ENCODE data around the gene LMX1B.

LMX1B gene

DNA sequence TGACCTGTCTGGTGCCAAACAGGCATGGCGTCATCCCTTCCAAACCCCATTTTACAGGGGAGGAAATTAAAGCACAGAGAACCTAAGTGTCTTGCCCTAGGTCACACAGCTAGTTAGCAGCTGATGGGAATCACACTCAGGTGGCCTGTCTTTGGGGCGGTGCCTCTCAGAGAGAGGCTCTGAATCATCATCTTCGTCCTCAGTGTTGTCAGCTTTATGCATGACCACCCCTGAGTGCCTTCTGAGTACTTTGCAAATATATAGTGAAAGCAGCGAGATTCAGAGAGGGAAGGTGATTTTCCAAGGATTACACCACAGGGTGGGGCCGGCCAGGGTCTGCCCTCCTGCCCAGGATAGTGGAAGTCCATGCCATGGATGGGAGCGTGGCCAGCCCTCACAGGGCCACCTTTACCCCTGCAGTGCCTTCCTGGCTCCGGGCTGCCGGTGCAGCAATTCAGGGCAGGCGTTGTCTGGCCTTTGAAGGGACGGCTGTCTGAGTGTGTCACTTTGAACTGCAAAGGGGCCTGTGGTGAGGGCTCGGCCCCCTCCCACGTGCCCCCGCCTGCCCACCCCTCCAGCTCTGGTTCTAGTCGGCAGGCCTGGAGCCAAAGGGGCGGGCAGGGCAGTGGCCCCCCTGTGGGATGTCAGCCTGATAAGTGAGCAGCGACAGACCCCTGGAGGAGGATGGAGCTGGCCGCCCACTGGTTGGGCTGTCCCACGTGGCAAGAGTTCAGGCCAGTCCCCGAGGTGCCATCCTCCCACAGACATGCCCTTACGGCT lies 16.9 kb downstream of the LMX1B start:
- in situ Hi-C loops (cut with HindIII; ENCODE audit: low sequenced_read_pairs) = no loop called here

DNA sequence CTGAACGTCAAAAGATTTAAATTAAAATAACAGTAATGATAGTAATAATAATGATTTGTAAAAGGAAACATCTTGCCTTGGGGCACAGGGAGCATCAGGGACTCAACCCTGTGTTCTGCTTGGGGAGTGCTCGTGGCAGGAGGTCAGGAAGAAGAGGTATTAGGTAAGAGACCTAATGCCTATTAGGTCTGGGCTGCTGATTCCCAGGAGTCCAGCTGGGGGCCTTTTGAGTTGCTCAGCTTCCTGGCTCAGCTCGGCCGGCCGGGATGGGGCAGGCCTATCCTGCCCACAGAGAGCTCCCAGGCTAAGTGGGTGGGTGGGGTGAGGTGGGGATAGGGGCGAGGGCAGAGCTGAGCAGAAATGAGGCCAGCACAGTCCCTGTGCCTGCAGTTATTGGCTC lies 17.5 kb downstream of the LMX1B start:
- in situ Hi-C loops (cut with HindIII; ENCODE audit: low sequenced_read_pairs) = no loop called here

DNA sequence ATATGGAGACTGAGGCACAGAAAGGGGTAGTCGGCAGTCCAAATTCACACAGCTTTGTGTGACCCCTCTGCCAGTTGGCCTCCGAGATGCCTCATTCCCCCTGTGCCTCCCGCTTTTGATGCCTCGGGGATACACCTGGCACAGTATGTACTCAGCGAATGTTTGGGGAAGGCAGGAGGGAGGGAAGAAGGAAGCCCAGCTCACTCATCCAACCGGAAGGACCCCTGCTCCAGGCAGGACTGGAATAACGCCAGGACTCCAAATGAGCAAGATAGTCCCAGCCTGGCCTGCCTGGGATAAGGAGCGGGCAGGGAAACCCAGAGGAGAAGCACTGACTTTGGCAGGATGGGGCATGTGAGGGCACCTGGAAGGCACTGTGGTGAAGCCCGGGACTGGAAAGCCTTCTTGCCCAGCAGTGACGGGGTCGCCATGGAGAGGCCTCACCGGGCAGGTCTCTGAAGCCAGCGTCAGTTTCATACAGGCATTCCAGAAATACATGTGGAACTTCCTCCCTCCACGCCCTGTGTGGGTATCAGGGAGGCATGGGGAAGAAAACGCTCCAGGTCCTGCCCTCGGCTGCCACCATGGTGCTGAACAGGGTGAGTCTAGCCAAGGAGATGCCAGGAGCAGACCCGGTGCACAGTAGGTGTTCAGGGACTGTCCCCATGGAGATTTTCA lies 20.3 kb downstream of the LMX1B start:
- in situ Hi-C loops (cut with HindIII; ENCODE audit: low sequenced_read_pairs) = no loop called here

DNA sequence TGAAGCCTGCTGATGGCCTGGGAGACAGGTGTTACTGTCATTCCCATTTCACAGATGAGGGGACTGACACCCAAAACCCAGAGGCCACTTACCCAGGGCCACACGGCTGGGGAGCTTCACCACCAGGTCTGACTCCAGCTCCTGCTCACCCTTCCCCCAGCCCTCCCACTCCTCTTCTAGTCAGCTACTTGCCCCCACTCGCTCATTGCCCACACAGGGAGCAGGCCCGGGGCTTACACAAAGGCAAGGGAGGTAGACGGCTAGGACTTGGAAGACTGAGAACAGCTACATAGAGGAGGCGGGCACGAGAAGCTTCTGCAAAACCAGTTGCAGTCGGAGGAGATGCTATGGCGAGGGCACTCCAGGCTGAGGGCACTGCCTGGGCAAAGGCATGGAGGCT lies 21.3 kb downstream of the LMX1B start:
- in situ Hi-C loops (cut with HindIII; ENCODE audit: low sequenced_read_pairs) = no loop called here

DNA sequence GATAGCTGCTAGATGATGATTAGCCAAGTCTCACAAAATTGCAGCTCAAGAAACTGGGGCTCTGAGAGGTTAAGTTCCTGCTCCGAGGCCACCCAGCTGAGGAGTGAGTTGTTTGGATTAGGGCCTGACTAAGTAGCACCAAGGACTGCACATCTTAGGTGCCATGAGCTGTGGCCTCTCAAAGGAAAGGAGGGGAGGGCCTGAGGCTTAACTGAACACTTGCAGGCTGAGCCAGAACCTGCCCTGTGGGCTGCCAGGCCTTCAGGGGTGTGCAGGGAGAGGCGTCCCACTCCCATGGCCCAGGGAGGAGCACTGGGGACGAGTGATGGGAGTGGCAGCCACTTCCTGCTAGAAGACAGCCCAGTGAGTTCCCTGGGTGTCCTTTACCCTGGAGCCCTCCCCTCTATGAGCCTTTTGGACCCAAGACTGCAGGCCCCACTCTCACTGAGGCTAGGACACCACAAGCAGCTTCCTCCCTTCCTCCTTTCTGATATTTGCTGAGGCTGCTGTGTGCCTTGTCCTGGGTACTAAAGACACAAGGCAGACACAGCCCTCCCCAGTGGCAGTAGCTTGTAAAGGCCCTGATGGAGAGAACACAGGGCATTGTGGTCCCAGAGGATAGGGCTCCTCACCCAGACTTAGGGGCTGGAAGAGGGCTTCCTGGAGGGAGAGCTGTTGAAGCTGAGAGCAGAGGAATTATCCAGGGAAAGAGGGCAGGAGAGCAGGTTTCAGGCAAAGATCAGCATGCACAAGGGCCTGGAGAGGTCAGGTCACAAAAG lies 22.1 kb downstream of the LMX1B start:
- in situ Hi-C loops (cut with HindIII; ENCODE audit: low sequenced_read_pairs) = no loop called here

DNA sequence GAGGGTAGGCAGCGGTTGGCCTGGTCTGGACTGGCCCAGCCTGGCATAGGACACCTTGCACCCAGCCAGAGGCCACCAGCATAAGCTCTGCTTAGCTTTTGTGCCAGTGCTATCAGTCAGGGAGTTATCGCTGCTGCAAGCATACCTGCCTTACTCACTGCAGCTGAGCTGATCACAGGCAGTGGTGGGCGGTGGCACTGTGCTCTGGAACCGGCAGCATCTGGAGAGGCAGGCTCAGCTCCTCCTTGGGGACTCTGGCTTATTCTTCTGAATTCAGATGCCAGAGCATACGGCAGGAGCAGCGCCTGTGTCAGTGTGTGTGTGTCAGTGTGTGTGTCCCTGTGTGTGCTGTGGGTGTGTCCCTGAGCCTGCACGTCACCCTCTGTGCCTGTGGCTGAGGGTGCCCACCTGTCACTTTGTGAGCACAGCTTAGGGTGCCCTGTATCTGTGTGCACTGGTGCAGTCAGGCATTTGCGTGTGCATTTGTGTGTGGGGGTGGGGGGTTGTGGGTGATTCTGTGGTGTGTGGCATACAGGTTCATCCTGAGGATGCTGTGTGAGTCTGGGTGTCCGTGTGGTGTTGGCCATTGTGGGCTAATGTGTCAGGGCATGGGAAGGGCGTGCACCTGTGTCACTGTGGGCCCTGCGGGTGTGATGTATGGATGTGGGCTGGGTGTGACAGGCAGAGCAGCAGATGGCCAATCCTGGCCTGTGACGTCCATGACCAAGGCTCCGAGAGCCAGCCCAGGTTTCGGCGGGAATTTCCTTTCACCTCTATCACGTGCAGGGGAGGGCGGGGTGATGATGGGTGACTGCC lies 23.5 kb downstream of the LMX1B start:
- in situ Hi-C loops (cut with HindIII; ENCODE audit: low sequenced_read_pairs) = no loop called here

DNA sequence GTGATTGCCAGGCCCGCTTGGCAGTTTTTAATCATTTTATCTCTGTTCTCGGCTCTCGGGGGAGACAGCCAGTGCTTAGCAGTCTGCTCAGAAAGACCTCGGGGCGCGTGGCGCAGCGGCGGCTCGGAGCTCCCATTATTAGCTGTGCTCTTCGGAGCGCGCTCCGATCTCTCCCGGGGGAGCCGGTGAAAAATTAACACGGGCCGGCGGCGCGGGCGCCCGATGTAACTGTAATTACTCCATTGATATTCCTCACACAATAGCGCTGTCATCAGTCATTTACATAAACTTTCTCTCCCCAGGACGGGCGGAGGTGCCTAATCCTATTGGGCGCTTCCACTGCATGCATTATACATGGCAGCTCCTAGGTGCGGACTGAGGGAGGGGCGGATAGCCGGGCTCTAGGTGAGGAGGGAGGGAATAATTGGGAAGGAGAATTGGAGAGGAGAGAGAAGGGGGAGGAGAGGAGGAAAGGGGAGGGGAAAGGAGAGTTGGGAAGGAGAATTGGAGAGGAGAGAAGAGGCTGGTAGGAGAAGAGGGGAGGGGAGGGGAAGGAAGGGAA lies 24.9 kb downstream of the LMX1B start:
- in situ Hi-C loops (cut with HindIII; ENCODE audit: low sequenced_read_pairs) = no loop called here

DNA sequence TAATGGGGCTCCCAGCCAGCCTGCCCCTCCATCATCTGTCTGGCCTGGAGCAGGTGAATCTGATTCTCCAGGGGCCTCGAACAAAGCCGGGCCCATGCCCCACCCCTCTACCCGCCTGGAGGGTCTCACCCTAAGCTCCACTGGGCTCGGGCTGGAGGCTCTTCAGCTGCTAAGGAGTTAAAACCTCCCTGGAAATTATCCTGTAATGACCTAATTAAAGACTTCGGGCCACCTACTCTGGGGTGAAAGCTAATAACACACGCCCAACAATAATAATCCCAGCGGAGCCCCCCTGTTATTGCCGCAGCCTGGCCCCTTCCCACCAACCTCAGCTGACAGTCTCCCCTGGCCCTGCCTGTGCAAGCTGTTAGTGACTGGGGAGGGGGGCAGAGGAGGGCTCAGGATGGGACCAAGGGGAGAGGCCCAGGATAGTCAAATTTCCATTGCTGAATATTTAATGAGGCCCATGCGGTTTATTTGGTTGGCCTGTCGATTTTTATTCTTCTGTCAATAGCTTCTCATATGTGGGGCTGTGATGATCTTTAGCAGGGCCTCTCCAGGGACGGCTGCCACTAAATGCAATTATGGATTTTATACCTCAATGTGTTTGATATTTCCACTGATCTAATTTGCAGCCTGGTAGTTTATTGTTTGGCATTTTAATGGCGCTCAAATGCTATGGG lies 25.7 kb downstream of the LMX1B start:
- in situ Hi-C loops (cut with HindIII; ENCODE audit: low sequenced_read_pairs) = no loop called here

DNA sequence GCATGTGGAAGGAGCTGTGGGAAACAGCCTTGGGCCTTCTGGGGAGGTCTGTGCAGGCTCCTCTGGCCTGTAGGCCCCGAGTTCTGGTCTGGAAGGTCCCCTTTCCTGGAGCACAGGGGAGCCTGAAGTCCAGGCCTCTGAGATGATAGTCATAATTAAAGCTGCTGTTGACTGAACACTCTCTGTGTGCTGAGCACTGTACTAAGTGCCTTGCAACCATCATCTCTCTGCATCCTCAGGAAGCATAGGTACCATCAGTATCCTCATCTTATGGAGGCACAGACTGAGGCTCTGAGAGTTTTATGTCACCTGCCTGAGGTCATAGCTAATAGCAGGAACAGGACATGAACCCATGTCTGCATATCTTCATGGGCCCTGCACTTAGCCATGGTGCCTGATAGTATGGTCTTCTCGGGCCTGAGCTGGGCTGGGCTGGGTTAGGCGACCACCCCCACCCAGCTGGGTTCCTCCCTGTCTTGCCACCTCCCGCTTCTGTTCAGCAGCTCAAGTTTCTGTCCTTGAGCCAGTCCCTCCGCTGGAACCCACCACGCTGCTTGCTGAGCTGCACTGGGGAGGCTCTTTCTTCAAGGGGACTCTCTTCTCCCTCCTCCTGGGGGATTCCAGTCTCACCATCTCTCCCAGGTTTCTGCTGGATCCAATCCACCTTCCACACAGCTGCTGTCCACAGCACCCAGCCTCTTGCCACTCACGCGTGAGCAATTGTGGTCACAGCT lies 27.6 kb downstream of the LMX1B start:
- in situ Hi-C loops (cut with HindIII; ENCODE audit: low sequenced_read_pairs) = no loop called here

DNA sequence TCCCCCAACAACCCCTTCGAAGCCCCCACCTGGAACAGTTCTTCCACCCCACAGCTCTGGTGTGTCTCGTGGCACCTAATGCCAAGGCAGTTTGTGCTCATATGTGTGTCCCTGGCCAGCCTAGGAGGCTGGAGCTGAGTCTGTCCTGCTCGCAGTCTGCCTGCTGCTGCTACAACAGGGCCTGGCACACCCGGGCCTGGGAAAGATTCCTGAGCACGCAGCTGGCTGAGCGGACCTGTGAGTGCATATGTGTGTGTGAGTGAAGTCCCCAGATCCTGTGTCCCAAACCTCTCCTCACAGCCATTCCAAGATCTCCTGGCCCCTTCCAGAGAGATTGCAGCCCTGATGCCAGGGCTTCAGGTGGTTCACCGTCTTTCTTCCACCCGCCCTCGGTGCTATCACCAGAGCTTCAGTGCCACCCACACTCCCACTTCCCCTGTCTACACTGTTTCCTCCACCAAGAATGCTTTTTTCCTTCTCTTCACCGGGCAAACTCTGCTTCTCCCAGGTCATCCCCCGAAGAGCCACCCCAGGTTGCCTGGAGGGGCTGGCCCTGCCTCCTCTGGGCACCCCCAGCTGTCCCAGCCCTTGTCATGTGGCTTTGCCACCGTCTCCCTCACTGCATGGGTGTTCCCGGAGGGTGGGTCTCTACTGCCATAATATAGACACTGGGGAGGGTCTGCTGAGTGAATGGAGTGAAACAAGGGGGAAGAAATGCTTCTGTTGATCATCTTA lies 28.4 kb downstream of the LMX1B start:
- in situ Hi-C loops (cut with HindIII; ENCODE audit: low sequenced_read_pairs) = no loop called here

DNA sequence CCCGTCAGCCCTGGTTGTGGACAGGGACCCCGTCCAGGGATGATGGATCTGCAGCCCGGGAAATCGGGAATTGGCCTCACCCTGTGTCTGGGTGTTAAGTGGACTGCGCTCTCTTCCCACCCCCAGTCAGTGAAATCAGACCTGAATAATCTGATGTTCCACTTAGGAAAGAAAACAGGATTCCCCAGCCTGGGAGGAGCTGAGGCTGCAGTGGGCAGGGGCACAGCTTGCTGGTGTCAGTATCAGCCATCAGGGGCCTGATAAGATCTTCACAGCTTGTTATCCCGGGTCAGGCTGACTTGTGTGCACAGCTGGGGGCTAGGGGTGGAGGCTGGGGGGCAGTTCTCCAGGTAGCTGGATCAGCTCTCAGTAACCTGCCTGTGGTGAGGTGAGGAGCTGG lies 29.1 kb downstream of the LMX1B start:
- in situ Hi-C loops (cut with HindIII; ENCODE audit: low sequenced_read_pairs) = no loop called here

DNA sequence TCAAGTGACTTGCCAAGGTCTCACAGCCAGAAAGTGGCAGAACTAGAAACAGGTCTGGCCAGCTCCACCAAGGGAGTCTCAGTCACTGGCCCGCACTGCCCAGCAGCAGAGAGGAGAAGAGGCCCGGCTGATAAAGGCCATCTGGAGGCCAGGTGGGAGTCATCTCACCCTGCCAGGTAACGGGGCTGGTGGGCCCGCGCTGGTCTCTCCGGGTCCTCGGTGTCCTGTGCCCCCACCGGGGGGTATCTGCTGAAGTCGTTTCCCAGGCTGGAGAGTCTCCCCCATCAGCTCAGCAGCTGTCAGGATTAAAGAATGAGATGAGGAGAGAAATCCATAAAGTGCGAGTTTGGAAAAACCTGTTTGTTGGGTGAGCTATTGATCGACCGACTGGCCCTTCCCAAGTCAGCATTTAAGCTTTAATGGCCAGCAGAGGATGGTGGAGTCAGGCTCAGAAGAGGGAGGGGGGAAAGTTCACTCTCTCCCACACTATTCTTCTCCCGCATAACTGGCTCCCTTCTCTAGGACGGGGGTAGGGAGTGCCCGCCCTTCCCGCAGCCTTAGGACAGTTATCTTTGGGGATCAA lies 30.3 kb downstream of the LMX1B start:
- in situ Hi-C loops (cut with HindIII; ENCODE audit: low sequenced_read_pairs) = no loop called here

DNA sequence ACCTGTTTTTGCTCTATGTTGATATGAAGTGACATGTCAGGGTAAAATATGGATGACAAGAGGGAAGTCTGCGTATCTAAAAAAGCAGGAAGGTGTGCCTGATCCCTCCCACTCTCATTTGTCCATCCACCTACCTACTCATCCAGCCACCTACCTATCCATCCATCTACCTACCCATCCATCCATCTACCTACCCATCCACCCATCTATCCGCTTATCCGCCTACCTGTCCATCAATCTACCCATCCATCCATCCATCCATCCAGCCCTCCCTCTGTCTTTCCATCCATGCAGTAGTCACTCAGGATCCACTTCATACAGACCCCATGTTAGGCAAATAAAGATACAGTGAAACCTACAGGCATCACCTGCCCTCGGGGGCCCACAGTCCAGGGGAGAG lies 32.4 kb downstream of the LMX1B start:
- in situ Hi-C loops (cut with HindIII; ENCODE audit: low sequenced_read_pairs) = no loop called here

DNA sequence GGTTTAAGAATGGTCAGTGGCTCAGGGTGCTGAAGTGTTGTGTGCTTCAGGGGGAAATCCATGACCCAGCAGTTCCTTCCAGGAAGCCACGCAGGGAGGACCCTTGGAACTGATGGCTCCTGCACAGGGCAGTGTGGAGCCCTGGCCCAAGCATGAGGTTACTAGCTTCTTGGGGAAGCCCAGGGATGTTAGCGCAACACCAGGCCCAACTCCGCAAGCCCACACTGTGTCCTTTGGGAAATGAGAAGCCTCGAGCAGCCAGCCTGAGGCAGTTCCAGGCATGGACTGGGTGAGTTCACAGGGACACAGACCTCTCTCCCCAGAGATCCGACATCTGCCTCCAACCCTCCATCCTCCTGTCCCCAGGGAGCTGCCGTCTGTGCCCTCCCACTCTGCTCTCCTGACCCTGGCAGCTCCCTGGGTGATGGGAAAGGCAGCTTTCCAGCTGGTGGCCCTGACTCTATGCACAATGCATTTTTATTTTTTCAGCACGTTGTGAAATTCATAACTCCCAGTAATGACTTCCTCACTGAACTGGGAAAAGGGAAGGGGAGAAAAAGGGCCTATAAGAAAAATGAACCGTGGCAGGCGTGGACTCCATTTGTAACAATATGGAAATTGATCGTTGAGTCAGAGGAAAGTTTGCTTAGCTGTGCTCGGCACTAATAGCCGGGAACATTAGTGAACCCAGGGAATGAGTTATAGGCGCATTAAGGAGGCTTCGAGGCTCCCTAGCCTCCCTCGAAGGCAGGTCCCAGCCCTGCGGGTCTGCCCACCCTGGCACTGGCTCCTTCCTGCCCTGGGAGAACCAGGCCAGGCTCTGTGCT lies 34.1 kb downstream of the LMX1B start:
- in situ Hi-C loops (cut with HindIII; ENCODE audit: low sequenced_read_pairs) = no loop called here

DNA sequence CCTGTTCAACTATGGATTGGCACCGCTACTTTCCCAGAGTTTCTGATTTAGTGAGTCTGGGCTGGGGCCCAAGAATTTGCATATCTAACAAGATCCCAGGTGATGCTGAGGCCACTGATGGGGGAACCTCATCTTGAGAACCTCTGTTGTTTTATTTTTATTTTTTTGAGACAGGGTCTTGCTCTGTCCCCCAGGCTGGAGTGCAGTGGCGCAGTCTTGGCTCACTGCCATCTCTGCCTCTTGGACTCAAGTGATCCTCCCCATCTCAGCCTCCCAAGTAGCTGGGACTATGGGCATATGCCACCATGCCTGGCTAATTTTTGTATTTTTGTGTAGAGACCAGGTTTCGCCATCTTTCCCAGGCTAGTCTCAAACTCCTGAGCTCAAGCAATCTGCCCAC lies 35.7 kb downstream of the LMX1B start:
- in situ Hi-C loops (cut with HindIII; ENCODE audit: low sequenced_read_pairs) = no loop called here

DNA sequence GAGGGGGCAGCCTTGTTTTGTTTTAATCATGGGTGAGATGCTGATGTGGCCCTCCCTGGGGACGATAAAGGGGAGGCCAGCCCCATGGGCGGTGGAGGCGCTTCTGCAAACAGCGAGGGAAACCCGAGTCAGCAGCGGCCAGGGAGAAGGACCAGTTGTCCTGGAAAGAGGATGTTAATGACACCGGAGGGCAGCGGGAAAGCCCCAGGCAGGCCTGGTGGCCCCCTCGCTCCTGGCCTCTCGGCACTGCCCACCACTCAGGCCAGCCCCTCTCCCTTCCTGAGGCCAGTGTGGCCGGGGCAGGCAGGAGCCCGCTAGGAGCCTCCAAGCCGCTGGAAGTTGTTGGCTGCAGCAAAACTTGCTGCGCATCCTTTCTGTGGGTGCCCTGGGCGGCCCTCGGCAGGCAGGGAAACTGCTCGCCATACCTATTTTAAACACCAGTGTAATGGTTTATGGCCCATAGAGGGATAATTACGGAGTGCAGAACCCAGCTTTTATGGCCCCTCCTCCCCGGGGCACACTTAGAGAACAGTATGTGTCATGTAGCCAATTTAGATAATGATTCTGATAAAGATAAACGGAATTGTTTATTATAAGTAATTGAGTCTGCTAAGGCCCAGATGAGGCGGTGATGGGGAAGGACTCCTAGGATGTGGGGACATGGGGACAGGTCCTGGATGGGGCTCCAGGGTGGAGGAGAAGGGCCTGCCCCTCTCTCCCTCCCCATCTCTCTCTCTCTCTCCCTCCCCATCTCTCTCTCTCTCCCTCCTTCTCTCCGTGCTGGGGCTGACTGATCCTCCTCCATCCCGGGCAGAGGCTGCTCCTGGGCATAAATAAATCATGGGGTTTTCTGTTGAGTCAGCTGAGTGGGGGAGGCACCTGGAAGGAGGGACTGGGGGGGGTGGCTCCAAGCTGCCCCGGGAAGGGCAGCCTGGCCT lies 36.9 kb downstream of the LMX1B start:
- in situ Hi-C loops (cut with HindIII; ENCODE audit: low sequenced_read_pairs) = no loop called here
